CD14-positive monocyte (primary cell): Measurements from ENCODE around the gene GRK5. TPM values are rescaled to one million over a fixed set of nuclear protein-coding genes. Genes with fewer than 3 reads are reported as not detected.

Experiments used
- DNase-seq, 3 donors: peaks; one replicate each; pipeline ENCODE4 v3.0.0-alpha.2; 2011 to 2022
- H2AFZ ChIP-seq: 2 replicates; pipeline ENCODE4 v1.6.0; 2012; ENCODE audit warnings: mild to moderate bottlenecking, low read depth, low read length, inconsistent platforms; ENCODE audit not compliant: insufficient read depth, poor library complexity, severe bottlenecking
- H3K27ac ChIP-seq, 2 donors: 1 replicate in 1 of 2; 2 replicates in 1 of 2; pipeline ENCODE4 v1.5.1; 2012 to 2013; ENCODE audit warnings: low read length in 2 of 2, control low read depth in 1 of 2, inconsistent platforms in 1 of 2, low read depth in 1 of 2, mild to moderate bottlenecking in 1 of 2
- H3K27me3 ChIP-seq, 2 donors: one replicate each; pipeline versions ENCODE4 v1.6.0 to v1.6.1; 2011 to 2013; ENCODE audit warnings: low read length in 2 of 2; ENCODE audit not compliant: control insufficient read depth in 2 of 2, insufficient read depth in 2 of 2
- H3K36me3 ChIP-seq, 2 donors: replicated peaks in 1 of 2; 1 replicate in 1 of 2; 2 replicates in 1 of 2; pipeline versions ENCODE4 v1.5.1 to v1.6.1; 2012 to 2013; ENCODE audit warnings: low read length in 2 of 2, control low read depth in 1 of 2, inconsistent platforms in 1 of 2, mild to moderate bottlenecking in 1 of 2; ENCODE audit not compliant: insufficient read depth in 2 of 2, control insufficient read depth in 1 of 2
- H3K4me1 ChIP-seq, 2 donors: 1 replicate in 1 of 2; 2 replicates in 1 of 2; pipeline versions ENCODE4 v1.5.1 to v1.6.1; 2012 to 2013; ENCODE audit warnings: low read length in 2 of 2, control low read depth in 1 of 2, inconsistent platforms in 1 of 2, mild to moderate bottlenecking in 1 of 2, moderate library complexity in 1 of 2; ENCODE audit not compliant: insufficient read depth in 2 of 2, control insufficient read depth in 1 of 2
- H3K4me2 ChIP-seq: replicated peaks from 2 replicates; pipeline ENCODE3; 2012; ENCODE audit warnings: low read length, moderate library complexity, mild to moderate bottlenecking; ENCODE audit not compliant: poor library complexity, severe bottlenecking; ENCODE audit errors: extremely low read depth
- H3K4me3 ChIP-seq, 3 experiments: fragments of 200-600 bp in 1 of 3; sonication (generic) in 1 of 3; replicated peaks in 1 of 3; 1 replicate in 2 of 3; 2 replicates in 1 of 3; pipeline ENCODE4 v1.5.1; 2011 to 2013; ENCODE audit warnings: low read length in 3 of 3, mild to moderate bottlenecking in 3 of 3, control low read depth in 2 of 3, low read depth in 2 of 3, inconsistent platforms in 1 of 3, moderate library complexity in 1 of 3
- H3K79me2 ChIP-seq: 2 replicates; pipeline ENCODE4 v1.6.0; 2012; ENCODE audit warnings: mild to moderate bottlenecking, control low read depth, inconsistent platforms, low read length, moderate library complexity; ENCODE audit not compliant: insufficient read depth
- H3K9ac ChIP-seq: 2 replicates; pipeline ENCODE4 v1.6.0; 2017; ENCODE audit warnings: low read length, mild to moderate bottlenecking; ENCODE audit not compliant: insufficient read depth, poor library complexity, severe bottlenecking
- H3K9me3 ChIP-seq, 2 donors: replicated peaks in 1 of 2; 1 replicate in 1 of 2; 2 replicates in 1 of 2; pipeline versions ENCODE4 v1.5.1 to v1.6.1; 2012 to 2013; ENCODE audit warnings: low read length in 2 of 2, control low read depth in 1 of 2; ENCODE audit not compliant: control insufficient read depth in 1 of 2, insufficient read depth in 1 of 2
- H4K20me1 ChIP-seq: 2 replicates; pipeline ENCODE4 v1.6.0; 2012; ENCODE audit warnings: mild to moderate bottlenecking, low read length, control low read depth, moderate library complexity; ENCODE audit not compliant: insufficient read depth
- H3K27ac Mint-ChIP-seq, 7 donors: one replicate each; pipeline ENCODE4 v1.8.0; 2020; ENCODE audit warnings: mild to moderate bottlenecking in 7 of 7, mixed read lengths in 7 of 7, moderate library complexity in 6 of 7, inconsistent platforms in 2 of 7
- H3K27me3 Mint-ChIP-seq, 3 donors: one replicate each; pipeline ENCODE4 v1.8.0; 2021 to 2022; ENCODE audit warnings: low read depth in 3 of 3, mild to moderate bottlenecking in 3 of 3, mixed read lengths in 3 of 3, moderate library complexity in 3 of 3, inconsistent platforms in 1 of 3
- H3K36me3 Mint-ChIP-seq, 2 donors: one replicate each; pipeline ENCODE4 v1.8.0; 2020; ENCODE audit warnings: mixed read lengths in 2 of 2, inconsistent platforms in 1 of 2, mild to moderate bottlenecking in 1 of 2
- H3K4me1 Mint-ChIP-seq: one replicate; pipeline ENCODE4 v1.8.0; 2020; ENCODE audit warnings: mild to moderate bottlenecking, mixed read lengths
- H3K4me3 Mint-ChIP-seq, 2 donors: one replicate each; pipeline ENCODE4 v1.8.0; 2020; ENCODE audit warnings: mild to moderate bottlenecking in 2 of 2, mixed read lengths in 2 of 2, moderate library complexity in 1 of 2
- H3K9me3 Mint-ChIP-seq, 7 donors: one replicate each; pipeline ENCODE4 v1.8.0; 2020 to 2022; ENCODE audit warnings: mixed read lengths in 7 of 7, mild to moderate bottlenecking in 6 of 7, moderate library complexity in 6 of 7, inconsistent platforms in 2 of 7
- CTCF ChIP-seq: fragments of 200-600 bp; IDR thresholded peaks from one replicate; pipeline ENCODE4 v1.8.0; 2022; ENCODE audit warnings: antibody characterized with exemption, mild to moderate bottlenecking
- WGBS: methylation state at CpG from one replicate; pipeline ENCODE4 v1.1.5; 2013; ENCODE audit warnings: missing lambda C conversion rate; ENCODE audit not compliant: insufficient coverage; 5-methylcytosine and 5-hydroxymethylcytosine counted together
- intact Hi-C, 2 donors: fragments of 100-400 bp; cut with micrococcal nuclease; formaldehyde crosslinking; loops; one replicate each; pipeline versions ENCODE4 v1.15.0 to v1.15.1; 2023
- polyA plus RNA-seq, 3 donors: library from polyadenylated mRNA; depleted of rRNA in 1 of 3; unstranded in 2 of 3; stranded (reverse) in 1 of 3; fragments of 300-500 nt in 2 of 3; fragments of >200 nt in 1 of 3; fragmentation: Illumina TruSeq in 2 of 3; gene quantifications; 1 replicate in 2 of 3; 2 replicates in 1 of 3; pipeline ENCODE4 v1.2.3, GENCODE V29; 2012 to 2021

Gene GRK5
- polyA plus RNA-seq, 3 donors: 1.2 to 6.5 (median 2.8) TPM

- H4K20me1 ChIP-seq: no peaks in the 10 kb centered on the region
- no peak overlapping the region for H3K4me3 ChIP-seq
- no peaks in the 10 kb centered on the region for H3K9me3 ChIP-seq
- peaks cover 12 to 17% of the 10 kb centered on the region in 2 donors for H3K36me3 Mint-ChIP-seq
- 96% methylated on average over 4 of the region's 7 CpGs for WGBS
- no peak for DNase-seq
- peaks cover 17 to 32% of the 10 kb centered on the region in 2 donors for H3K36me3 ChIP-seq
- H3K9ac ChIP-seq: no peak overlapping the region
- intact Hi-C loops: no loop called here
- peaks cover 2% of the 10 kb centered on the region for H3K4me1 Mint-ChIP-seq
- H3K4me1 ChIP-seq: no peaks in the 10 kb centered on the region
- no peak overlapping the region for H3K27ac Mint-ChIP-seq
- H2AFZ ChIP-seq: no peak overlapping the region
- no peak overlapping the region for H3K4me3 Mint-ChIP-seq
- H3K79me2 ChIP-seq: no peaks in the 10 kb centered on the region
- peaks cover 0 to 4% (median 2%) of the 10 kb centered on the region in 3 donors for H3K27me3 Mint-ChIP-seq
- no peak overlapping the region for H3K4me2 ChIP-seq
- no peaks in the 10 kb centered on the region for H3K9me3 Mint-ChIP-seq
- TF ChIP-seq CTCF: no peak
- no peak overlapping the region for H3K27ac ChIP-seq
- H3K27me3 ChIP-seq: no peaks in the 10 kb centered on the region
Observed at GRCh38 chr10:119423510-119424257, 216.3 kb downstream of the GRK5 start.

- no peak overlapping the region for H3K4me3 Mint-ChIP-seq
- peaks cover 12 to 17% of the 10 kb centered on the region in 2 donors for H3K36me3 Mint-ChIP-seq
- Histone ChIP-seq H3K36me3 (peaks cover 17 to 33% of the 10 kb centered on the region in 2 donors), H3K4me3 (no peak overlapping the region), H3K9me3 (no peaks in the 10 kb centered on the region), H3K9ac (no peak overlapping the region), H3K4me1 (no peaks in the 10 kb centered on the region), H3K27ac (no peak overlapping the region), H4K20me1 (no peaks in the 10 kb centered on the region), H3K4me2 (no peak overlapping the region), H2AFZ (no peak overlapping the region), H3K79me2 (no peaks in the 10 kb centered on the region), H3K27me3 (no peaks in the 10 kb centered on the region)
- no peak for TF ChIP-seq CTCF
- DNase-seq: no peak
- peaks cover 0 to 4% (median 2%) of the 10 kb centered on the region in 3 donors for H3K27me3 Mint-ChIP-seq
- H3K4me1 Mint-ChIP-seq: peaks cover 3% of the 10 kb centered on the region
- WGBS: 95% methylated on average over 6 of the region's 6 CpGs
- no peak overlapping the region for H3K27ac Mint-ChIP-seq
- no peaks in the 10 kb centered on the region for H3K9me3 Mint-ChIP-seq
- intact Hi-C loops: no loop called here
Observed at GRCh38 chr10:119424258-119424975, 217.0 kb downstream of the GRK5 start.
